Peyer's patch (tissue), 4 donors: ENCODE data around the gene ANTKMT.

Experiments
- POLR2A ChIP-seq, 2 donors: fragments of 450-650 bp; IDR thresholded peaks; one replicate each; pipeline ENCODE4 v1.5.1; 2017; ENCODE audit warnings: antibody characterized with exemption in 2 of 2, mild to moderate bottlenecking in 2 of 2, moderate library complexity in 2 of 2
- TF ChIP-seq, protein P1 (sequence below), 6 experiments: fragments of 450-650 bp in 4 of 6; fragments of 200-600 bp in 2 of 6; sonication (generic) in 1 of 6; IDR thresholded peaks; one replicate each; pipeline ENCODE4 v1.5.1; 2017 to 2019; ENCODE audit warnings: antibody characterized with exemption in 6 of 6, mild to moderate bottlenecking in 3 of 6, moderate library complexity in 1 of 6

DNA sequence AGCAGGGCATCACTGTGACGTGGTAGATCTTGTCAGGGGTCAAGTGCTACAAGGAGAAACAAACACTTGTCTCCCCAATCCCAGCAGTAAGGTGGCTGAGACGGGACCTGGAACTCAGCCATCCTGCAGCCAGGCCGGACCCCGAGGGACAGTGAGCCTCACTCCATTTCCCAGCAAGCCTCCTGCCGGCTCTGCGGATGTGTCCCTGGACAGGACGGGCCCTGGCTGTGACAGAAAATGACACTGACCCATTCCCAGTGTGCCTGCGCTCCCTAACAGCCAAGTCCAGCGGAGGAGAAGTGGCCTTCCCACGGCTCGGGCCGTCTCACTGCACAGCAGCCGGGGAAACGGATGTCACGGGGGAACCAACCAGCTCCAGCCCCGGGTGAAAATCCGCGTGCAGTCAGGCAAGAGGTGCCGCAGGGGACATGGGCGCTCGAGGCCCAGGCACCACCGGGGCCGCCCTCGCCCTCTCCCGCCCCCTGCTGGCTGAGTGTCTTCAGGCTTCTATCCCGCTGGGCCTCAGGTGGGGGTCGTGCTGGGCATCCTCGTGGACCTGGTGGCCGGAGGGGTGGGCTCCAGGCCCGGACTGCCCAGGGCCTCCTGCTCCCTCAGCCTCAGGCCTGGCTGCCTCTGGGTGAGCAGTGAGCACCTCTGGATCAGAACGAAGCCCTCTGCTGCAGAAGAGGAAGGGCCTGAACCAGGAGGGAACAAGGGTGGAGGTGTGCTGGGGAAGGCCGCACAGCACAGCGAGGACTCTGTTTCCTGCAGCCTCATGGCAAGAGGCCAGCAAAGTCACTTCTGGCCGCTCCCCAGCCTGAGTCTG, 12.6 kb downstream of the ANTKMT start:
- no peak for TF ChIP-seq POLR2A (IDR thresholded peaks at IDR 0.05)
- TF ChIP-seq, protein P1, sequence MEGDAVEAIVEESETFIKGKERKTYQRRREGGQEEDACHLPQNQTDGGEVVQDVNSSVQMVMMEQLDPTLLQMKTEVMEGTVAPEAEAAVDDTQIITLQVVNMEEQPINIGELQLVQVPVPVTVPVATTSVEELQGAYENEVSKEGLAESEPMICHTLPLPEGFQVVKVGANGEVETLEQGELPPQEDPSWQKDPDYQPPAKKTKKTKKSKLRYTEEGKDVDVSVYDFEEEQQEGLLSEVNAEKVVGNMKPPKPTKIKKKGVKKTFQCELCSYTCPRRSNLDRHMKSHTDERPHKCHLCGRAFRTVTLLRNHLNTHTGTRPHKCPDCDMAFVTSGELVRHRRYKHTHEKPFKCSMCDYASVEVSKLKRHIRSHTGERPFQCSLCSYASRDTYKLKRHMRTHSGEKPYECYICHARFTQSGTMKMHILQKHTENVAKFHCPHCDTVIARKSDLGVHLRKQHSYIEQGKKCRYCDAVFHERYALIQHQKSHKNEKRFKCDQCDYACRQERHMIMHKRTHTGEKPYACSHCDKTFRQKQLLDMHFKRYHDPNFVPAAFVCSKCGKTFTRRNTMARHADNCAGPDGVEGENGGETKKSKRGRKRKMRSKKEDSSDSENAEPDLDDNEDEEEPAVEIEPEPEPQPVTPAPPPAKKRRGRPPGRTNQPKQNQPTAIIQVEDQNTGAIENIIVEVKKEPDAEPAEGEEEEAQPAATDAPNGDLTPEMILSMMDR (IDR thresholded peaks at IDR 0.05), result peak in 1 of 6 experiments; percentile 30
